BLaER1 (cell line): ENCODE data around the gene FNBP1L.

Experiments
- H3K27ac ChIP-seq: shearing (Covaris generic); formaldehyde crosslinking; 2 replicates; pipeline ENCODE4 v1.8.1; 2022
- H3K27me3 ChIP-seq: shearing (Covaris generic); formaldehyde crosslinking; 2 replicates; pipeline ENCODE4 v1.8.1; 2022
- H3K36me3 ChIP-seq: shearing (Covaris generic); formaldehyde crosslinking; 2 replicates; pipeline ENCODE4 v1.8.1; 2022
- H3K4me1 ChIP-seq: shearing (Covaris generic); formaldehyde crosslinking; 2 replicates; pipeline ENCODE4 v1.8.1; 2022
- H3K4me2 ChIP-seq: shearing (Covaris generic); formaldehyde crosslinking; 2 replicates; pipeline ENCODE4 v1.8.1; 2022
- H3K4me3 ChIP-seq: shearing (Covaris generic); formaldehyde crosslinking; 2 replicates; pipeline ENCODE4 v1.8.1; 2022
- H3K9ac ChIP-seq: shearing (Covaris generic); formaldehyde crosslinking; 2 replicates; pipeline ENCODE4 v1.8.1; 2022
- H3K9me3 ChIP-seq: shearing (Covaris generic); formaldehyde crosslinking; 2 replicates; pipeline ENCODE4 v1.8.1; 2022
- H4K20me1 ChIP-seq: shearing (Covaris generic); formaldehyde crosslinking; 2 replicates; pipeline ENCODE4 v1.8.1; 2022
- Cebpa-rat ChIP-seq: shearing (Covaris generic); IDR thresholded peaks from 2 replicates; pipeline ENCODE4 v1.8.1; 2022

The FNBP1L gene

DNA sequence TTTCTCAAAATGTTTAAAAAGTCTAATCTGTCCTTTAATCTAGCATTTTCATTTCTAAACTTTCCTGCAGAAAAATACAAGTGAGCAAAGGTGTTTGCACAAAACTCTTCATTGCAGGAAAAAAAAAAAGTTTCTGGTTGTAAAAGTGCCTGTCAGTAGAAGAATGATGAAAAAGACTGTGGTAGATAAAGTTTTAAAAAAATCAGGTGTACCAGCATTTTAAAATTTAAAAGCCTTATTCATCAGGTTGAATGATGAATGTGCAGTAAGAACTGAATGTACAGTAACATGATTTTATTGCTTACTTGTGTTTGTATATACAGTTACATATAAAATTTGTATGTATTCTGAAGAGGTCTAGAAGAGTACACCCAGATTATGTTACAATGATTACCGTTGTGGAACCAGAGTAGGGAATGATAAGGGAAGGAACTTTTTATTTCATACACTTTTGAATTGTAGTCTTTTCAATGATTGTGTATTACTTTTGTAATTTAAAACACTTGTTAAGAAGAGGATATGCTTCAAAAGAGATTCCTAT lies 54.0 kb downstream of the FNBP1L start:
- Histone ChIP-seq H3K4me3 (no peak overlapping the region), H3K4me1 (no peaks in the 10 kb centered on the region), H3K36me3 (peaks cover 61% of the 10 kb centered on the region), H3K4me2 (no peak overlapping the region), H3K9ac (no peak overlapping the region), H3K27me3 (no peaks in the 10 kb centered on the region), H3K9me3 (peaks cover 4% of the 10 kb centered on the region; the same call in 1 of the 2 replicates), H4K20me1 (peaks cover 21% of the 10 kb centered on the region), H3K27ac (no peak overlapping the region)
- no peak for TF ChIP-seq Cebpa-rat

DNA sequence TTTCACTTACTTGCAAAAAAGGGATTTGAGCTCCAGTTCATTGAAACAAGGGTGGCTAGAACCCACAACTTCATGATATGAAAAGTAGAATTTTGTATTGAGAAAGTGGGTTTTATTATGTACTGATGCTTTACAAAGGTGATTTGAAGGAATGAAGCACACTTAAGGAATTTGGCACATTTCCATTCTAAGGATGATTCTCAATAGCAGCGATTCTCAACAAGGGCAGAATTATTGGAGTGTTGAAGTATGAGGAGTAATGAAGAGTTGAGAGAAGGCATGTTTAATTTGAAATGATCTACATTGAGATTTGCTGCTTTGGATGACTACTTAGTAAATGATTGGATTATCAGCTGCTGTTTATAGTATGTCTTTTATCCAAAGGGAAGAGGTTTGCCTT lies 54.7 kb downstream of the FNBP1L start:
- H3K36me3 ChIP-seq, result peaks cover 65% of the 10 kb centered on the region
- no peak overlapping the region for H3K4me2 ChIP-seq
- no peaks in the 10 kb centered on the region for H3K4me1 ChIP-seq
- TF ChIP-seq Cebpa-rat, result no peak
- peaks cover 19% of the 10 kb centered on the region for H4K20me1 ChIP-seq
- no peak overlapping the region for H3K4me3 ChIP-seq
- H3K27ac ChIP-seq, result no peak overlapping the region
- no peaks in the 10 kb centered on the region for H3K27me3 ChIP-seq
- H3K9me3 ChIP-seq, result peaks cover 7% of the 10 kb centered on the region; the same call in 1 of the 2 replicates
- H3K9ac ChIP-seq, result no peak overlapping the region

DNA sequence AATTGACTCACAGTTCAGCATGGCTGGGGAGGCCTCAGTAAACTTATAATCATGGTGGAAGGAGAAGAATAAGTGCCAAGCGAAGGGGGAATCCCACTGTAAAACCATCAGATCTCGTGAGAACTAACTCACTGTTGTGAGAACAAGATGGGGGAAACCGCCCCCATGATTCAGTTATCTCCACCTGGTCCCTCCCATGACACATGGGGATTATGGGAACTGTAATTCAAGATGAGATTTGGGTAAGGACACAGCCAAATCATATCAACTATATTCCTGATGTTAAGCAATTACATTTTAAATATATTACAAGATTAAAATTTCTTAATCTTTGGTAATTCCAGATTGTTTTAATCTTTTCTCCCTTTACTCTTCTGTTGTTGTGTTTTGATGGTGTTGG lies 55.2 kb downstream of the FNBP1L start:
- Histone ChIP-seq H3K4me2 (no peak overlapping the region), H3K9me3 (peaks cover 13% of the 10 kb centered on the region), H4K20me1 (peaks cover 17% of the 10 kb centered on the region), H3K4me1 (no peaks in the 10 kb centered on the region), H3K4me3 (no peak overlapping the region), H3K27ac (no peak overlapping the region), H3K9ac (no peak overlapping the region), H3K27me3 (no peaks in the 10 kb centered on the region), H3K36me3 (peaks cover 71% of the 10 kb centered on the region)
- no peak for TF ChIP-seq Cebpa-rat

DNA sequence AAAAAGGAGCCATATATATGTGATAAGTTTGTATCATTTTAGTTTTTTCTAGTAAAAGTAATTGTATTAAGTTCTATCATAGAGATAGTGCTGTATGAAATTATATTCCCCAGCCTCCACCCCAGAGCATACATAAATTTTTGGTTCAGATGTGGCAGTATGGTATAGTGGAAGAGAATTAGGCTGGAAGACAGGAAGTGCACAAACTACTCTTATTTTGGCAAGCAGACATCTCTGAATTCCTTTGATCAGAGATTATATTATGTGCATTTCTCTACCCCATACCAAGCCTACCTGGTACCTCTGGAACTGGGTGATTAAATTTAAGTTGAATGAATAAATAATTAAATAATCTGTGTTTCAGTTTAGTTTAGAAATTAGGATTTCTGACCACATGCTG lies 55.9 kb downstream of the FNBP1L start:
- TF ChIP-seq Cebpa-rat, result no peak
- no peak overlapping the region for H3K9ac ChIP-seq
- H3K9me3 ChIP-seq, result peaks cover 19% of the 10 kb centered on the region
- no peak overlapping the region for H3K4me2 ChIP-seq
- H3K27ac ChIP-seq, result no peak overlapping the region
- no peaks in the 10 kb centered on the region for H3K27me3 ChIP-seq
- H3K4me1 ChIP-seq, result no peaks in the 10 kb centered on the region
- peaks cover 10% of the 10 kb centered on the region for H4K20me1 ChIP-seq
- H3K4me3 ChIP-seq, result no peak overlapping the region
- peaks cover 74% of the 10 kb centered on the region for H3K36me3 ChIP-seq

DNA sequence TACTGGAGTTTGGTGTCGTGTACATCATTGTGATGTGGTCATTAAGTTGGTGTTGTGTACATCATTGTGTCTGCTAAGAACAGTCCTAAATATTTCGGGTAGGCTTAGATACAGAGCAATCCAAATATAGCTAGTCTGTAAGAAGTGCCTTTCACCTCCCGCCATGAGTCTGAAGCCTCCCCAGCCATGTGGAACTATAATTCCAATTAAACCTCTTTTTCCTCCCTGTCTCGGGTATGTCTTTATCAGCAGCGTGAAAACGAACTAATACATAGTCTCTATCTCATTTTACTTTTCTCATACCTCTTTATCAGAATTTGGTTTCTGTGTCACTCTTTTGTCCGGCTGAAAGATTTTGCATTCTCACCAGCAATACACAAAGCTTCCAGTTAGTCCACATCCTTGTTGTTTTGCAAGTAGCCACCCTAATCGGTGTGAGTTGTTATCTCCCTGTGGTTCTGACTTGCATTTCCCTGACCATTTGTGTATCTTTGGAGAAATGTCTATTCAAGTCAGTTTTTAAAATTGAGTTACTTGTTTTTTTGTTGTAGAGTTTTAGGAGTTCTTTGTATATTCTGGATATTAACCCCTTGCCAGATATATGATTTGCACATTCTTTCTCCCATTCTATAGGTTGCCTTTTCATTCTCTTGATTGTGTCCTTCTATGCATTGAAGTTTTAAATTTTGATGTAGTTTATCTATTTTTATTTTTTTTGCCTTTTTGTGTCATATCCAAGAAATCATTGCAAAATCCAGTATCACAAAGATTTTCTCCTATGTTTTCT lies 56.5 kb downstream of the FNBP1L start:
- Histone ChIP-seq H3K36me3 (peaks cover 75% of the 10 kb centered on the region), H4K20me1 (0 out of 2 replicates have a peak, but pooled peaks cover 5% of the 10 kb centered on the region), H3K4me3 (no peak overlapping the region), H3K4me1 (no peaks in the 10 kb centered on the region), H3K27ac (no peak overlapping the region), H3K27me3 (no peaks in the 10 kb centered on the region), H3K4me2 (no peak overlapping the region), H3K9me3 (peaks cover 25% of the 10 kb centered on the region), H3K9ac (no peak overlapping the region)
- no peak for TF ChIP-seq Cebpa-rat

DNA sequence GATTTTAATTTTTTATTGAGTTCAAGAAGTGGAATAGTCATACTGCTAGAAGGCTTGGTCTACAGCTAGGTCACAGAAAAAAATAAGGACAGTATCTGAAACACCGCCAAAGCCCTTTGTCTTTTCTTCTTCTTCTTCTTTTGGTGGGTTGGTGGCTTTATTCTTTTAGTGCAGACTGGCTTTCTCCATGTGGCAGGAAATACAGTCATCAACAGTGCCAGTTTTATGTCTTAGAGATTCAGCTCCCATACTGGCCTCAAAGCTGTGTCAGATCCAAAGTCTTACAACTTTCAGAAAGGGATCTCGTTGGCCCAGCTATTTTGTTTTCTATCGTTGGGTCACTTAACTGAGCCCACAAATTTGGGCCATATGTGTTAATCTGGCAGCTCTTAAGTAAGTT lies 58.2 kb downstream of the FNBP1L start:
- no peak for TF ChIP-seq Cebpa-rat
- no peak overlapping the region for H3K9ac ChIP-seq
- H3K27ac ChIP-seq, result no peak overlapping the region
- no peak overlapping the region for H3K4me3 ChIP-seq
- H3K27me3 ChIP-seq, result no peaks in the 10 kb centered on the region
- peaks cover 35% of the 10 kb centered on the region for H3K9me3 ChIP-seq
- peaks cover 69% of the 10 kb centered on the region for H3K36me3 ChIP-seq
- H3K4me1 ChIP-seq, result no peaks in the 10 kb centered on the region
- H4K20me1 ChIP-seq, result no peaks in the 10 kb centered on the region
- H3K4me2 ChIP-seq, result no peak overlapping the region

DNA sequence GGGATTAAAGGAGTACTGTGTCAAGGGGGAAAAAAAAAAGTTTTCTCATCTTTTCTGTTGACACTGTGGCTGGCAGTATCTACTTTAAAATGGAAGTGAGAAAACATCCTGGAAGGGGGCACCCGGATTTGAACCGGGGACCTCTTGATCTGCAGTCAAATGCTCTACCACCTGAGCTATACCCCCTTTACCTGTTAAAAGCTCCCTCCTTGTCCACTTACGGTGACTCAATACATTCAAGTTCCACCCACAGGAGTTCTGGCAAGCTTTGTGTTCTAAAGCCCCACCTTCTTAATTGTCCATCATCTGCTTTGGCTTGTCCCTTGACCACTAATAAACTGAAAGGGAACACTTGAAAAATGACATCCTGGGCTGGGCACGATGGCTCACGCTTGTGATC lies 68.2 kb downstream of the FNBP1L start:
- TF ChIP-seq Cebpa-rat, result no peak

DNA sequence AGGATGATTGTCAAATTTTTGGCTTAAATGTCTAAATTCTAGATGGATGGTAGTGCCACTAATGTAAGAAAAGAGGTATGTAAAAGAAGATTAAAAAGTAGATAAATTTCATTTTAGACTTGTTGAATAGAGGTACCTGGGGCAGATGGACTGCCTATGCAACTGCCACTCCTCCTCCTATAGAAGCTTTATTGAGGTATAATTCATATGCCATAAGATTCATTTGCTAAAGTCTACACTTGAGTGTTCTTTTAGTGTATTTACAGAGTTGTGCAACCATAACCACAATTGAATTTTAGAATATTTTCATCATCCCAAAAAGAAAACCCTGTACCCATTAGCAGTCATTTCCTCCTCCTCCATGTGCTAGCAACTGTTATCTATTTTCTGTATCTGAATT lies 70.6 kb downstream of the FNBP1L start:
- H3K9me3 ChIP-seq, result peaks cover 5% of the 10 kb centered on the region; the same call in 1 of the 2 replicates
- H3K27ac ChIP-seq, result no peak overlapping the region
- H3K4me3 ChIP-seq, result no peak overlapping the region
- no peak for TF ChIP-seq Cebpa-rat
- H3K4me1 ChIP-seq, result no peaks in the 10 kb centered on the region
- no peak overlapping the region for H3K4me2 ChIP-seq
- H3K27me3 ChIP-seq, result no peaks in the 10 kb centered on the region
- no peak overlapping the region for H3K9ac ChIP-seq
- peaks cover 21% of the 10 kb centered on the region for H3K36me3 ChIP-seq
- peaks cover 37% of the 10 kb centered on the region; the same call in 1 of the 2 replicates for H4K20me1 ChIP-seq

More for the DNA sequence above, 68.2 kb downstream of the FNBP1L start:
- no peaks in the 10 kb centered on the region for H3K4me1 ChIP-seq
- no peak overlapping the region for H3K4me3 ChIP-seq
- no peak overlapping the region for H3K27ac ChIP-seq
- no peaks in the 10 kb centered on the region for H3K27me3 ChIP-seq
- peaks cover 37% of the 10 kb centered on the region; the same call in 1 of the 2 replicates for H4K20me1 ChIP-seq
- H3K36me3 ChIP-seq, result peaks cover 9% of the 10 kb centered on the region
- no peak overlapping the region for H3K9ac ChIP-seq
- H3K4me2 ChIP-seq, result no peak overlapping the region
- peaks cover 5% of the 10 kb centered on the region; the same call in 1 of the 2 replicates for H3K9me3 ChIP-seq

DNA sequence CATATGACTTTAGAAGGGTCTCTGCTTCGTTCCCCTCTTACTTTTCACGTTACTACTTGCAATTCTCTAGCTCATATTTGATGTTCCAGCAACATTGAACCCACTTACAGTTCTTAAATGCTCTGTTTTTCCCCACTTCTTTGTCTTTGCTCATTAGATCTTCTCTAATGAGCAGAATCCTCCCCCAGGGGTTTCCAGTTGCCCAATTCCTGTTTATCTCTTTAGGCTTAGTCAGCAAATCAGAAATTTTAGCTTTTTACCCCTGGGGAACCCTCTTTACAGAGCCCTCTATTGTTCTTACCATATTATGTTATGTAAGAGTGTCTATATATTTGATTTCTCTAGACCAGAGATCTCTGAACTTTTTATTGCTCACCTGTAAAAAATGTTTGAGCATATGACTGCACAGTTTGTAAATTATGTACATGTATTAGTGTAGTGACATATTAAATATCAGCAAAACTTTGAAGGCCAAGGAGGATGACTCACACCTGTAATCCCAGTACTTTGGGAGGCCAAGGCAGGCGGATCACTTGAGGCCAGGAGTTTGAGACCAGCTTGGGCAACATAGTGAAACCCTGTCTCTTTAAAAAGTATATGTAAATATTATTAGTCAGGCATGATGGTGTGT lies 71.4 kb downstream of the FNBP1L start:
- H3K4me3 ChIP-seq, result no peak overlapping the region
- no peaks in the 10 kb centered on the region for H3K4me1 ChIP-seq
- no peak overlapping the region for H3K9ac ChIP-seq
- TF ChIP-seq Cebpa-rat, result no peak
- peaks cover 37% of the 10 kb centered on the region; the same call in 1 of the 2 replicates for H4K20me1 ChIP-seq
- peaks cover 5% of the 10 kb centered on the region; the same call in 1 of the 2 replicates for H3K9me3 ChIP-seq
- H3K36me3 ChIP-seq, result peaks cover 21% of the 10 kb centered on the region
- H3K4me2 ChIP-seq, result no peak overlapping the region
- H3K27ac ChIP-seq, result no peak overlapping the region
- H3K27me3 ChIP-seq, result no peaks in the 10 kb centered on the region

DNA sequence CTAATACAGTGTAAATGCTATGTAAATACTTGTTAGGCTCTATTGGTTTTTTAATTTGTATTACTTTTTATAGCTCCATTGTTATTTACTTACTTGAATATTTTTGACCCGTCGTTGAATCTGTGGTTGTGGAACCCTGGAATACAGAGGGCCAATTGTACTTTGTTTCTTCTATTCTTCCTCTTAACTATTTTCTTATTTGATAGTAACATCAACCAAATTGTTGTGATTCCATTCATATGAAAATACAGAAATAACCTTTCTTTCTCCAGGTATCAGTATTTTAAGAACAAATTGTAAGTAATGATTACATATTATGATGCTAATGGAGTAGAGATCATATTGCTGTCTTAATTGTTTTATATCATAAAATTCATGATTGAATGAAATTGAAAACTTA lies 73.7 kb downstream of the FNBP1L start:
- peaks cover 37% of the 10 kb centered on the region; the same call in 1 of the 2 replicates for H4K20me1 ChIP-seq
- peaks cover 5% of the 10 kb centered on the region; the same call in 1 of the 2 replicates for H3K9me3 ChIP-seq
- no peaks in the 10 kb centered on the region for H3K4me1 ChIP-seq

More for the DNA sequence above, 73.7 kb downstream of the FNBP1L start:
- peaks cover 30% of the 10 kb centered on the region for H3K36me3 ChIP-seq
- H3K9ac ChIP-seq, result no peak overlapping the region
- no peaks in the 10 kb centered on the region for H3K27me3 ChIP-seq
- no peak for TF ChIP-seq Cebpa-rat
- H3K27ac ChIP-seq, result no peak overlapping the region
- H3K4me3 ChIP-seq, result no peak overlapping the region
- no peak overlapping the region for H3K4me2 ChIP-seq
